HepG2 (cell line): ENCODE measurements around the gene C20orf144. TPM values are rescaled to one million over a fixed set of nuclear protein-coding genes. Genes with fewer than 3 reads are reported as not detected.

ENCODE experiments used
- ARID3A ChIP-seq: IDR thresholded peaks from 2 replicates; pipeline ENCODE4 v1.6.1; 2012; ENCODE audit warnings: low read depth, low read length, improper control_type of control experiment
- CCAR2 ChIP-seq: fragments of 200-400 bp; formaldehyde crosslinking; optimal IDR thresholded peaks from 2 replicates; pipeline ENCODE3; 2018; ENCODE audit warnings: low read depth, mild to moderate bottlenecking, low read length, moderate library complexity
- DNMT1 ChIP-seq: sonication (generic); formaldehyde crosslinking; IDR thresholded peaks from 2 replicates; pipeline ENCODE4 v1.5.1; 2020; ENCODE audit warnings: mild to moderate bottlenecking, missing genetic modification reagents
- FOXP1 ChIP-seq, 2 experiments: fragments of 450-650 bp in 1 of 2; IDR thresholded peaks; 2 replicates each; pipeline ENCODE4 v1.6.1; 2017 to 2018; ENCODE audit warnings: antibody characterized with exemption in 1 of 2
- HDAC2 ChIP-seq: sonication (generic); formaldehyde crosslinking; IDR thresholded peaks from 2 replicates; pipeline ENCODE4 v1.4.0; 2020; ENCODE audit warnings: missing genetic modification reagents
- IKZF4 ChIP-seq: sonication (generic); formaldehyde crosslinking; IDR thresholded peaks from 2 replicates; pipeline ENCODE4 v1.5.1; 2020; ENCODE audit warnings: borderline replicate concordance, mild to moderate bottlenecking, low read depth, missing genetic modification reagents; ENCODE audit errors: not compliant biosample characterization
- JUN ChIP-seq: sonication (generic); formaldehyde crosslinking; IDR thresholded peaks from 2 replicates; pipeline ENCODE4 v1.4.0; 2020; ENCODE audit warnings: mild to moderate bottlenecking, missing genetic modification reagents
- NR2F6 ChIP-seq, 2 experiments: IDR thresholded peaks; 2 replicates each; pipeline ENCODE4 v1.6.1; 2016; ENCODE audit warnings: antibody characterized with exemption in 1 of 2, mild to moderate bottlenecking in 1 of 2
- PBX3 ChIP-seq: sonication (generic); formaldehyde crosslinking; IDR thresholded peaks from 2 replicates; pipeline ENCODE4 v1.8.1; 2023; ENCODE audit warnings: missing genetic modification reagents, inconsistent platforms, borderline replicate concordance
- POLR2AphosphoS5 ChIP-seq: IDR thresholded peaks from 2 replicates; pipeline ENCODE4 v1.6.1; 2012; ENCODE audit warnings: low read depth, low read length
- PTBP1 ChIP-seq: fragments of 200-400 bp; formaldehyde crosslinking; IDR thresholded peaks from 2 replicates; pipeline ENCODE4 v1.6.1; 2018; ENCODE audit warnings: low read length, low read depth; ENCODE audit not compliant: poor library complexity, severe bottlenecking
- SP4 ChIP-seq: sonication (generic); formaldehyde crosslinking; IDR thresholded peaks from 2 replicates; pipeline ENCODE4 v1.8.1; 2023; ENCODE audit warnings: mild to moderate bottlenecking, missing genetic modification reagents
- ZBTB20 ChIP-seq: sonication (generic); formaldehyde crosslinking; IDR thresholded peaks from 2 replicates; pipeline ENCODE4 v1.8.1; 2023; ENCODE audit warnings: missing genetic modification reagents, low read depth, mild to moderate bottlenecking, borderline replicate concordance
- ZBTB21 ChIP-seq: sonication (generic); formaldehyde crosslinking; IDR thresholded peaks from 2 replicates; pipeline ENCODE4 v1.4.0; 2020; ENCODE audit warnings: missing genetic modification reagents
- ZNF513 ChIP-seq: sonication (generic); formaldehyde crosslinking; conservative IDR thresholded peaks from 2 replicates; pipeline ENCODE4 v1.5.0; 2020; ENCODE audit warnings: missing genetic modification reagents
- ZNF878 ChIP-seq: sonication (generic); formaldehyde crosslinking; IDR thresholded peaks from 2 replicates; pipeline ENCODE4 v1.8.1; 2023; ENCODE audit warnings: mild to moderate bottlenecking, missing genetic modification reagents, moderate library complexity
- ZNF879 ChIP-seq: sonication (generic); formaldehyde crosslinking; IDR thresholded peaks from 2 replicates; pipeline ENCODE4 v1.8.1; 2023; ENCODE audit warnings: missing genetic modification reagents
- polyA plus RNA-seq, 8 experiments: library from polyadenylated mRNA; depleted of rRNA in 3 of 8; stranded (reverse) in 7 of 8; unstranded in 1 of 8; fragments of >200 nt; fragmentation: Illumina TruSeq in 4 of 8; extraction: Trizol in 4 of 8; gene quantifications; 2 replicates each; pipeline versions ENCODE4 v1.2.1 to v1.2.3, GENCODE V29; 2011 to 2016; ENCODE audit warnings: low read depth in 4 of 8, missing spikeins in 1 of 8, mixed read lengths in 1 of 8; ENCODE audit not compliant: insufficient read depth in 1 of 8
- total RNA-seq, 5 experiments: library from RNA; depleted of rRNA; stranded (reverse); fragments of >200 nt; fragmentation: Illumina TruSeq; extraction: Trizol; gene quantifications; 2 replicates each; pipeline ENCODE4 v1.2.3, GENCODE V29; 2016; ENCODE audit warnings: low read depth in 1 of 5
- TF ChIP-seq, protein P1 (sequence below): sonication (generic); formaldehyde crosslinking; IDR thresholded peaks from 2 replicates; pipeline ENCODE4 v1.5.0; 2020; ENCODE audit warnings: mild to moderate bottlenecking, missing genetic modification reagents
- TF ChIP-seq, protein P2 (sequence below): sonication (generic); formaldehyde crosslinking; IDR thresholded peaks from 2 replicates; pipeline ENCODE4 v1.4.0; 2020; ENCODE audit warnings: mild to moderate bottlenecking, missing genetic modification reagents, borderline replicate concordance

C20orf144 gene
- total and polyA plus RNA-seq, 2 of the 13 experiments (the other 11 are each of a cell fraction or from before 2014, with no cell fraction given) = 0.09 to 0.16 TPM

GRCh38 chr20:33701629-33702450 lies 39.7 kb downstream of the C20orf144 start (continued):
- TF ChIP-seq PTBP1 (no peak), CCAR2 (no peak), IKZF4 (peak; percentile 44), ZNF878 (CRISPR knock-in tag) (no peak), ZBTB21 (CRISPR knock-in tag) (no peak), ARID3A (peak; percentile 60; the same call in 1 of the 2 replicates), FOXP1 (IDR thresholded peaks at IDR 0.05) (no peak), FOXP1 (CRISPR knock-in tag; IDR thresholded peaks at IDR 0.05) (peak; percentile 74; the same call in 1 of the 2 replicates), POLR2AphosphoS5 (no peak), PBX3 (CRISPR knock-in tag) (no peak), SP4 (CRISPR knock-in tag) (peak; percentile 72), ZBTB20 (CRISPR knock-in tag) (peak; percentile 76; the same call in 1 of the 2 replicates), ZNF879 (CRISPR knock-in tag) (no peak), HDAC2 (CRISPR knock-in tag) (peak; percentile 94), DNMT1 (CRISPR knock-in tag) (peak; percentile 52; the same call in 1 of the 2 replicates), NR2F6 (IDR thresholded peaks at IDR 0.05) (peak; percentile 91), NR2F6 (CRISPR knock-in tag; IDR thresholded peaks at IDR 0.05) (peak; percentile 97), ZNF513 (CRISPR knock-in tag) (no peak), JUN (CRISPR knock-in tag) (peak; percentile 70; the same call in 1 of the 2 replicates)
- TF ChIP-seq, protein P1, sequence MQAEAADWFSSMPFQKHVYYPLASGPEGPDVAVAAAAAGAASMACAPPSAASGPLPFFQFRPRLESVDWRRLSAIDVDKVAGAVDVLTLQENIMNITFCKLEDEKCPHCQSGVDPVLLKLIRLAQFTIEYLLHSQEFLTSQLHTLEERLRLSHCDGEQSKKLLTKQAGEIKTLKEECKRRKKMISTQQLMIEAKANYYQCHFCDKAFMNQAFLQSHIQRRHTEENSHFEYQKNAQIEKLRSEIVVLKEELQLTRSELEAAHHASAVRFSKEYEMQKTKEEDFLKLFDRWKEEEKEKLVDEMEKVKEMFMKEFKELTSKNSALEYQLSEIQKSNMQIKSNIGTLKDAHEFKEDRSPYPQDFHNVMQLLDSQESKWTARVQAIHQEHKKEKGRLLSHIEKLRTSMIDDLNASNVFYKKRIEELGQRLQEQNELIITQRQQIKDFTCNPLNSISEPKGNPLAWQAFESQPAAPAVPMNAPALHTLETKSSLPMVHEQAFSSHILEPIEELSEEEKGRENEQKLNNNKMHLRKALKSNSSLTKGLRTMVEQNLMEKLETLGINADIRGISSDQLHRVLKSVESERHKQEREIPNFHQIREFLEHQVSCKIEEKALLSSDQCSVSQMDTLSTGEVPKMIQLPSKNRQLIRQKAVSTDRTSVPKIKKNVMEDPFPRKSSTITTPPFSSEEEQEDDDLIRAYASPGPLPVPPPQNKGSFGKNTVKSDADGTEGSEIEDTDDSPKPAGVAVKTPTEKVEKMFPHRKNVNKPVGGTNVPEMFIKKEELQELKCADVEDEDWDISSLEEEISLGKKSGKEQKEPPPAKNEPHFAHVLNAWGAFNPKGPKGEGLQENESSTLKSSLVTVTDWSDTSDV = 0 out of 2 replicates have a peak, but pooled peaks have one; percentile 59
- TF ChIP-seq, protein P2, sequence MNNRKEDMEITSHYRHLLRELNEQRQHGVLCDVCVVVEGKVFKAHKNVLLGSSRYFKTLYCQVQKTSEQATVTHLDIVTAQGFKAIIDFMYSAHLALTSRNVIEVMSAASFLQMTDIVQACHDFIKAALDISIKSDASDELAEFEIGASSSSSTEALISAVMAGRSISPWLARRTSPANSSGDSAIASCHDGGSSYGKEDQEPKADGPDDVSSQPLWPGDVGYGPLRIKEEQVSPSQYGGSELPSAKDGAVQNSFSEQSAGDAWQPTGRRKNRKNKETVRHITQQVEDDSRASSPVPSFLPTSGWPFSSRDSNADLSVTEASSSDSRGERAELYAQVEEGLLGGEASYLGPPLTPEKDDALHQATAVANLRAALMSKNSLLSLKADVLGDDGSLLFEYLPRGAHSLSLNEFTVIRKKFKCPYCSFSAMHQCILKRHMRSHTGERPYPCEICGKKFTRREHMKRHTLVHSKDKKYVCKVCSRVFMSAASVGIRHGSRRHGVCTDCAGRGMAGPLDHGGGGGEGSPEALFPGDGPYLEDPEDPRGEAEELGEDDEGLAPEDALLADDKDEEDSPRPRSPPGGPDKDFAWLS = no peak
